ENCODE measurements around the gene FAAP20. TPM values are rescaled to one million over a fixed set of nuclear protein-coding genes. Genes with fewer than 3 reads are reported as not detected.

The FAAP20 gene
- total RNA-seq, 1 donor from 2014 or later, result 40.5 TPM

- no peak for DNase-seq (ENCODE audit: low spot score)
- intact Hi-C loops (cut with DNase I), result no loop called here
These were observed 5.9 kb upstream of the FAAP20 start for GRCh38 chr1:2200308-2200943.

- DNase-seq (ENCODE audit: low spot score), result peak; percentile 93
- intact Hi-C loops (cut with DNase I), result loop anchor here (5.0 kb wide), 2 partner anchors 348 to 443 kb away; no protein-coding TSS in a partner anchor
These were observed 4.7 kb upstream of the FAAP20 start for GRCh38 chr1:2199042-2199810.

GRCh38 chr1:2198571-2198970 lies 4.0 kb upstream of the FAAP20 start:
- no peak for DNase-seq (ENCODE audit: low spot score)
- intact Hi-C loops (cut with DNase I), result loop anchor here (5.0 kb wide), 2 partner anchors 349 to 444 kb away; no protein-coding TSS in a partner anchor

GRCh38 chr1:2197707-2198165 lies 3.2 kb upstream of the FAAP20 start:
- no peak for DNase-seq (ENCODE audit: low spot score)
- intact Hi-C loops (cut with DNase I), result loop anchor here (2.0 to 5.0 kb wide), 3 partner anchors 117 to 445 kb away; no protein-coding TSS in a partner anchor

GRCh38 chr1:2196901-2197638 lies 2.5 kb upstream of the FAAP20 start:
- intact Hi-C loops (cut with DNase I), result loop anchor here (2.0 to 5.0 kb wide), 3 partner anchors 118 to 445 kb away; no protein-coding TSS in a partner anchor
- DNase-seq (ENCODE audit: low spot score), result no peak

- DNase-seq (ENCODE audit: low spot score), result no peak
- intact Hi-C loops (cut with DNase I), result loop anchor here (1.0 to 5.0 kb wide), 4 partner anchors 119 to 447 kb away; no protein-coding TSS in a partner anchor
These were observed 1.2 kb upstream of the FAAP20 start for GRCh38 chr1:2195785-2196184.

GRCh38 chr1:2194898-2195673 lies 514 bp upstream of the FAAP20 start:
- intact Hi-C loops (cut with DNase I), result loop anchor here (1.0 to 5.0 kb wide), 3 partner anchors 186 to 447 kb away; no protein-coding TSS in a partner anchor
- peak; percentile 95 for DNase-seq (ENCODE audit: low spot score)

- intact Hi-C loops (cut with DNase I), result no loop called here
- no peak for DNase-seq (ENCODE audit: low spot score)
These were observed 874 bp downstream of the FAAP20 start for GRCh38 chr1:2193514-2194281.

- intact Hi-C loops (cut with DNase I), result no loop called here
These were observed 2.3 kb downstream of the FAAP20 start for GRCh38 chr1:2192031-2192995.

GRCh38 chr1:2190491-2190976 lies 4.0 kb downstream of the FAAP20 start:
- intact Hi-C loops (cut with DNase I), result no loop called here
- DNase-seq (ENCODE audit: low spot score), result no peak

More at GRCh38 chr1:2192031-2192995, 2.3 kb downstream of the FAAP20 start:
- no peak for DNase-seq (ENCODE audit: low spot score)

- intact Hi-C loops (cut with DNase I), result loop anchor here (2.0 kb wide), 1 partner anchor 57 kb away; no protein-coding TSS in a partner anchor
- DNase-seq (ENCODE audit: low spot score), result peak; percentile 99
These were observed 4.8 kb downstream of the FAAP20 start for GRCh38 chr1:2189459-2190425.

GRCh38 chr1:2188336-2188735 lies 6.2 kb downstream of the FAAP20 start:
- intact Hi-C loops (cut with DNase I), result loop anchor here (2.0 kb wide), 1 partner anchor 56 kb away; no protein-coding TSS in a partner anchor
- no peak for DNase-seq (ENCODE audit: low spot score)

- no peak for DNase-seq (ENCODE audit: low spot score)
- intact Hi-C loops (cut with DNase I), result loop anchor here (2.0 kb wide), 1 partner anchor 55 kb away; no protein-coding TSS in a partner anchor
These were observed 7.0 kb downstream of the FAAP20 start for GRCh38 chr1:2187619-2188018.

GRCh38 chr1:2186901-2187300 lies 7.7 kb downstream of the FAAP20 start:
- DNase-seq (ENCODE audit: low spot score), result no peak
- intact Hi-C loops (cut with DNase I), result no loop called here

GRCh38 chr1:2185880-2186855 lies 8.4 kb downstream of the FAAP20 start:
- intact Hi-C loops (cut with DNase I), result no loop called here
- no peak for DNase-seq (ENCODE audit: low spot score)

Measured in cardiac septum (tissue), 1 donor.